ENCODE data around the gene DLST.
A peak's percentile ranks its signal among the peaks of the same experiment; 100 is the strongest.

The DLST gene

GRCh38 chr14:74881431-74882102, at the start of gene DLST:
Gene DLST (plus strand): TSS chr14:74881916. CDS start chr14:74881954, 38 bp downstream.
- peak; percentile 70 to 79 for DNase-seq (ENCODE audit: low read depth in 1 of 2, low spot score in 1 of 2)

DNA sequence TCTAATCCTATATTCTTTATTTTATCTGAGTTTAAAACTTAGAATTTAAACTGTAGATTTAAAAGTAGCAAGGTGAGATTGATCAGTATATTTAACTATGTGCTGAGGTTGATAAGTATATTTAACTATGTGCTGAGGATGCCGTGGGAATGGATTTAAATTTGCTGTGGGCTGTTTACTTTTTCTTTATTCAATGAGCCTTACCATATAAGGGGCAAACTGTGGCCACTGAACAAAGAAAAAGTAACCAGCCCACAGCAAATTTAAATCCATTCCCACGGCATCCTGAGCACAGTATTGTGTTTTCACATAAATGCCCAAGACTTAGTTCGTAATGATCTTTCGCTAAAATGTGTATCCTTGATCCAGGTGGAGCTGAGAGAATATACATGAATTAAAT, 48.9 kb upstream of the DLST start:
- DNase-seq (ENCODE audit: low read depth in 1 of 2, low spot score in 1 of 2), result no peak

GRCh38 chr14:74834692-74835392, 46.9 kb upstream of the DLST start:
- DNase-seq (ENCODE audit: low read depth in 1 of 2, low spot score in 1 of 2), result no peak

GRCh38 chr14:74835645-74836250, 46.0 kb upstream of the DLST start:
- no peak for DNase-seq (ENCODE audit: low read depth in 1 of 2, low spot score in 1 of 2)

GRCh38 chr14:74836251-74836960, 45.3 kb upstream of the DLST start:
- DNase-seq (ENCODE audit: low read depth in 1 of 2, low spot score in 1 of 2), result no peak

DNA sequence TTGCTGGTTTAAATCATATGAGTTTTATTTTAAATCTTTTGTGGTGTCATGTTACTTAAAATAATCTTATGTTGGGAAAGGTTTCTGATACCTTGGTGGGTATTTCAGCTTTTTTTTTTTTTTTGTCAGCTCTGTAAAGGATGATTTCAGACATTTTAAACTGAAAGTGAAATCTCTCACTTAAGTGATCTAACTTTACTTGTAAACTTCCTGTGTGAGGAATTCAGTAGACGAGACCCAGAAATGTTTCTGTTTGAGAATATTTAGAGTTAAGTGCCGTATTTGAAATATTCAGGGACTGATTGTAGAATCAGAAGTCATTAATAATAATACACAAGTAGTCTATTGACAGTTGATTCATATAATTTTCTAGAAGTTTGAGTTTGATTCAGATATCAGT, 43.5 kb upstream of the DLST start:
- DNase-seq (ENCODE audit: low read depth in 1 of 2, low spot score in 1 of 2), result no peak

GRCh38 chr14:74840603-74841030, 41.1 kb upstream of the DLST start:
- no peak for DNase-seq (ENCODE audit: low read depth in 1 of 2, low spot score in 1 of 2)

DNA sequence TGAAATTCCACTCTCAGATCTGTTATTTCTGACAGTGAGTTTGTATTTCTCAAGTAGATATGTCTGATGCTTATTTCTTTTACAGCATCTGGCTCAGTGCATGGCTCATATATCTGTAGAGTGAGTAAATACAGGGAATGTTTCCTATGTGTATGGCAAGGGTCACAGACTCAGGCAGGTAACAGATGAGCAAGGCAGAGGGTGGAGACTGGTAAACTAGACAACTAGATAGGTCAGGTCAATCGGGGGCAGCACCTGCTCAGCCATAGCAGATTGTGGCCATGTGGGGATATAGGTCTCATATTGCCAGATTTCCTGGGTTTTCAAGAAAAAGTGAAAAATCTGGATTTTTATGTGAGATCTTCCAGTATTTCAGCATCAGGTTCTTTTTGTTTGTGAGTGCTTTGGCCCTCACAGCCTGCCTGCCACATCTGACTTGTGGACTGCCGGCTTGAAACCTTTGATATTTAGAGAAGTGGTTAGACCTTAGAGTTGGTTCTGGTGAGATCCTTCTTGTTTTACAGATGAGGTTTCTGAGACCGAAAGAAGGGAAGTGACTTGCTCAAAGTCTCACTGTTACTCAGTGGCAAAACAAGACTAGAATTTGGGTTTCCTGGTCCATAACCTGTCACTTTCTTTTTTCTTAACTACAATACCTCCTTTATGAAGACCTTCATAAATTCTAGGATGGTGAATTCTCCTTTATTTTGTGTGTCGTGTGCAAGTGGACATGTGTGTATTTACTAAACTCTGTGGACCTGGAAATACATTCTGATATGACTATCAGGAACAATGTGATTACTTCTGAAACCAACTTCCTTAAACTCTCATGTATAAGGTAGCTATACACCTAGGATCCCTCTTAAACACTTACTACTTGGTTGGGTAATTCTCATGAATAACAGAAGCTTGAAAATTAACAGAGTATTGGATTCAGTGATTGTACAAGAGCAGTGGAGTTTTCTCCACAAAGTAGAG, 40.2 kb upstream of the DLST start:
- DNase-seq (ENCODE audit: low read depth in 1 of 2, low spot score in 1 of 2), result no peak

- DNase-seq (ENCODE audit: low read depth in 1 of 2, low spot score in 1 of 2), result no peak
Measured at GRCh38 chr14:74843653-74844052, 38.1 kb upstream of the DLST start.

- no peak for DNase-seq (ENCODE audit: low read depth in 1 of 2, low spot score in 1 of 2)
Measured at GRCh38 chr14:74846168-74846567, 35.5 kb upstream of the DLST start.

- DNase-seq (ENCODE audit: low read depth in 1 of 2, low spot score in 1 of 2), result no peak
Measured at GRCh38 chr14:74846968-74847665, 34.6 kb upstream of the DLST start.

DNA sequence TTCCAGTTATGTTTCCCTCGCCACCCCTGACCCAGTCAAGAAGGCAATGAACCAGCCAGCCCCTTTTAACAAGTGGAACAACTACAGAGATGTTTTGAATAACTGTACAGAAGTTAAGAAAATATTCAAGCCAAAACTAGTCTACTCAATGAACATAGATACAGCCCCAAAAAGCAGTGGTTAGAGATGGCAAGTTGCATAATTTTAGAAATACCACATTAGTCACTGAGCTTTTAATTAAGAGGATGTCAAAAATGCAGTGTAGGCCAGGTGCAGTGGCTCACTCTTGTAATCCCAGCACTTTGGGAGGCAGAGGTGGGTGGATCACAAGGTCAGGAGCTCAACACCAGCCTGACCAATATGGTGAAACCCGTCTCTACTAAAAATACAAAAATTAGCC, 32.9 kb upstream of the DLST start:
- no peak for DNase-seq (ENCODE audit: low read depth in 1 of 2, low spot score in 1 of 2)

GRCh38 chr14:74852922-74853530, 28.7 kb upstream of the DLST start:
- DNase-seq (ENCODE audit: low read depth in 1 of 2, low spot score in 1 of 2), result no peak

GRCh38 chr14:74853581-74853980, 28.1 kb upstream of the DLST start:
- no peak for DNase-seq (ENCODE audit: low read depth in 1 of 2, low spot score in 1 of 2)

GRCh38 chr14:74855021-74855420, 26.7 kb upstream of the DLST start:
- no peak for DNase-seq (ENCODE audit: low read depth in 1 of 2, low spot score in 1 of 2)

GRCh38 chr14:74855945-74856344, 25.8 kb upstream of the DLST start:
- DNase-seq (ENCODE audit: low read depth in 1 of 2, low spot score in 1 of 2), result no peak

DNA sequence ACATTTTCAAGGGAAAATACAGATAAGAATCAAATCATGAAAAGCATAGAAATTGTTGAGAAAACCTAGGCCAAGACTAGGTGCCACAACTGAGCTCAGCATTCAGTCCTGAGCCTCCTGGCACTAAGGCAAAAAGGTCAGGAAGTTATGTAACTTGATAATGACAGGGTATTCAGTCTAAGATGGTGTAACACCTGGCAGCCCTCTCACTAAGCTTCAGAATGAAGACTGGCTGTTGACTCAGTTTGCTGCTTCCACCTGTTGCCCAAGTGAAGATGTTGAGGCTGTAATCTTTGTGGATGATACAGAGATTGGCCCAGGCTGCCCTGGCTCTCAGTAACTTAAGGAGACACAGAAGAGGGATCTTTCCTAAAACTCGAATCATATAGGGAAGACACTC, 25.4 kb upstream of the DLST start:
- DNase-seq (ENCODE audit: low read depth in 1 of 2, low spot score in 1 of 2), result no peak

- no peak for DNase-seq (ENCODE audit: low read depth in 1 of 2, low spot score in 1 of 2)
Measured at GRCh38 chr14:74858022-74858421, 23.7 kb upstream of the DLST start.

GRCh38 chr14:74859757-74860552, 21.8 kb upstream of the DLST start:
- no peak for DNase-seq (ENCODE audit: low read depth in 1 of 2, low spot score in 1 of 2)
